ENCODE measurements around the gene DVL1. TPM values are rescaled to one million over a fixed set of nuclear protein-coding genes. Genes with fewer than 3 reads are reported as not detected.

Gene DVL1
- total and polyA plus RNA-seq, 9 of the 15 experiments (the other 6 are each of a cell fraction or from before 2014, with no cell fraction given): 0.62 to 135 (median 24.3) TPM

DNA sequence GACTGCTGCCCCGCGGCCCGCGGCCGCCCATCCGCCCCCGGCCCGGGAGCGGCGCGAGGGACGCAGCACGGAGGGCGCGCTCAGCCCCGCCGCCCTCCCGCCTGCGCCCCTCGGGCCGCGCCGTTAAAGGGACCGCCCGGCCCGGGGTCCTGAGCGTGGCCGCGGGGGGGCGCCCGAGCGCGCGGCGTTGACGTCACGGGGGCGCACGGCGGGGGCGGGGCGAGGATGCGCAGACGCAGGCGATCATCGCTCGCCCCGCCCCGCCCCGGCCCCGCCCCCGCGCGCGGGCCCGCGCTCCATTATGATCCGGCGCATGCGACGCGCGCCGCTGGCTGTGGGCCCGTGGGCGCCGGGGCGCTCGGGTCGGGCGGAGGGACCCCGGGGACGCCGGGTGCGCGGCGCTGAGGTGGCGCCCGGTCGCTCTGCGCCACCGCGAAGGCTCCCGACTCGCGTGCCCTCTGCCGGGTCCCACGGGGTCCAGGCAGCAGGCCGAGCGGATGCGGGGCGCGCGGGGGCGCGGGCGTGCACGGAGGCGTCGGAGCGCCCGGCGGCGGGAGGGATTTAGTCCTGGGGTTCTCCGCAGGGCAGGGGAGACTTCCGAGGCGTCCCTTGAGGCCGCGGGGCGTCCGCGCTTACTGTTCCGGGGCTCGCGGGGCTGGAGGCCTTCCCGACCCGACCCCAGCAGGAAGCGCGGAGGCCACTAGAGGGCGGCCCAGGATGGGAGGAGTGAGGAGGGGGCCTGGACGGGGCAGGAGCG lies at the start of gene DVL1 (continued):
- TF ChIP-seq, protein P1, sequence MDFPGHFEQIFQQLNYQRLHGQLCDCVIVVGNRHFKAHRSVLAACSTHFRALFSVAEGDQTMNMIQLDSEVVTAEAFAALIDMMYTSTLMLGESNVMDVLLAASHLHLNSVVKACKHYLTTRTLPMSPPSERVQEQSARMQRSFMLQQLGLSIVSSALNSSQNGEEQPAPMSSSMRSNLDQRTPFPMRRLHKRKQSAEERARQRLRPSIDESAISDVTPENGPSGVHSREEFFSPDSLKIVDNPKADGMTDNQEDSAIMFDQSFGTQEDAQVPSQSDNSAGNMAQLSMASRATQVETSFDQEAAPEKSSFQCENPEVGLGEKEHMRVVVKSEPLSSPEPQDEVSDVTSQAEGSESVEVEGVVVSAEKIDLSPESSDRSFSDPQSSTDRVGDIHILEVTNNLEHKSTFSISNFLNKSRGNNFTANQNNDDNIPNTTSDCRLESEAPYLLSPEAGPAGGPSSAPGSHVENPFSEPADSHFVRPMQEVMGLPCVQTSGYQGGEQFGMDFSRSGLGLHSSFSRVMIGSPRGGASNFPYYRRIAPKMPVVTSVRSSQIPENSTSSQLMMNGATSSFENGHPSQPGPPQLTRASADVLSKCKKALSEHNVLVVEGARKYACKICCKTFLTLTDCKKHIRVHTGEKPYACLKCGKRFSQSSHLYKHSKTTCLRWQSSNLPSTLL (IDR thresholded peaks at IDR 0.05): no peak
- TF ChIP-seq CHD4 (IDR thresholded peaks at IDR 0.05; ENCODE audit: insufficient read depth, insufficient replicate concordance, low read depth, low read length, poor library complexity, severe bottlenecking) (no peak), SMAD4 (CRISPR knock-in tag; conservative IDR thresholded peaks at IDR 0.05) (peak; percentile 82), ZNF143 (CRISPR knock-in tag; IDR thresholded peaks at IDR 0.05) (no peak)
- TF ChIP-seq, protein P2, sequence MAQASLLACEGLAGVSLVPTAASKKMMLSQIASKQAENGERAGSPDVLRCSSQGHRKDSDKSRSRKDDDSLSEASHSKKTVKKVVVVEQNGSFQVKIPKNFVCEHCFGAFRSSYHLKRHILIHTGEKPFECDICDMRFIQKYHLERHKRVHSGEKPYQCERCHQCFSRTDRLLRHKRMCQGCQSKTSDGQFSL (CRISPR knock-in tag; IDR thresholded peaks at IDR 0.05): peak; percentile 93
- TF ChIP-seq, protein P2 (tag; IDR thresholded peaks at IDR 0.05): peak in 1 of 2 experiments; percentile 47; a peak in 1 of 4 replicates
